Medulla oblongata (tissue), 1 donor: ENCODE data around the gene TEC.
"Not testable (repeated sequence)": the region's sequence is repeated elsewhere in the genome, so short reads cannot be mapped to it uniquely, and the experiment has no call there.

Source experiments
- DNase-seq: peaks from one replicate; pipeline ENCODE4 v3.0.0-alpha.2; 2015; ENCODE audit errors: extremely low spot score

Gene TEC

DNA sequence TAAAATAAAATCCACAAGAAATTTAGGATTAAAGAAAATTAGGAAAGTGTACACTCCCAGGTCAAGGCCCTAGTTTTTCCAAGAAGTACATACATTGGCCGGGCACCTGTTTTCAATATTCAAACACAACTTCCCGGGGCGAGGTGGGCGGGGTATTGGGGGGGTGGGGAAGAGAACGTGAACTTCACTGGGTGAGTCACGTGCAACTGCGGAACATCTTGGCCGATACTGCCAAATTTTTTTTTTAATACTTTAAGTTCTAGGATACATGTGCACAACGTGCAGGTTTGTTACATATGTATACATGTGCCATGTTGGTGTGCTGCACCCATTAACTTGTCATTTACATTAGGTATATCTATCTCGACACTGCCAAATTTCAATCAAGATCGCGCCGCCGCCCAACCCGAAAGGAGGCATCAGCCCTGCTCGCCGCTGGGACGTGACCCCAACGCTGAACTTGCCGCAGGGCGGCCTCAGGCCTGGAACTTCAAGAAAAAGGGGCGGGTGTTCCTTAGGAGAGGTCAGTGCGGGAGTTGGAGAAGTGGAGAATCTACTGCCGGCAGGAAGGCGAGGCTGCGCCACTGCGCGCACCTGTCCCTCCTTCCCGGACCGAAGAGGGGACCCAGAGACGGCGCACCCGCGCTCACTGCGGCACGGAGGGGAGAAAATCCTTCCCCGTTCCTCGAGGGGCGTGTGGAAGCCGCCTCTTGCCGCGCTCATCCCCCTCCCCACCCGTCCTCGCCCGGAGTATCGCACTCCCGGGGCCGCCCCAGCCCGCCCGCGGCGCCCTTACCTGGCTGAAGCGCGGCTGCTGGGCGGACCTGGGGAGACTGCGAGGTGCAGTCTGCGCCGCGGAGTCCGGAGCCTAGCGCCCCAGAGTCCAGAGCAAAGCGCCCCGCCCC, at the start of gene TEC:
Gene TEC (minus strand): TSS at position 883 of the 905 bp plus-strand sequence. CDS start 41,224 bp downstream, outside the sequence.
- no peak for DNase-seq

- peak; percentile 38 for DNase-seq
Observed at GRCh38 chr4:48315728-48316630, 46.3 kb upstream of the TEC start.

DNA sequence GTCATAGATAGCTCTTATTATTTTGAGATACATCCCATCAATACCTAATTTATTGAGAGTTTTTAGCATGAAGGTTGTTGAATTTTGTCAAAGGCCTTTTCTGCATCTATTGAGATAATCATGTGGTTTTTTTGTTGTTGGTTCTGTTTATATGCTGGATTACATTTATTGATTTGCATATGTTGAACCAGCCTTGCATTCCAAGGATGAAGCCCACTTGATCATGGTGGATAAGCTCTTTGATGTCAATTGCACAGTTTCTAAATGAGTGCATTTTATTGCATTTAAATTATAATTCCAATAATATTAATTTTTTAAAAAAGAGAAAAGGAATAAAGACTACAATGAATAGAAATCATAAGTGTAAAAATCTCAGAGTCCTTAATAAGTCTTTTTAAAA, 45.1 kb upstream of the TEC start:
- DNase-seq = not testable (repeated sequence)

GRCh38 chr4:48311896-48312295, 42.3 kb upstream of the TEC start:
- DNase-seq = no peak

DNA sequence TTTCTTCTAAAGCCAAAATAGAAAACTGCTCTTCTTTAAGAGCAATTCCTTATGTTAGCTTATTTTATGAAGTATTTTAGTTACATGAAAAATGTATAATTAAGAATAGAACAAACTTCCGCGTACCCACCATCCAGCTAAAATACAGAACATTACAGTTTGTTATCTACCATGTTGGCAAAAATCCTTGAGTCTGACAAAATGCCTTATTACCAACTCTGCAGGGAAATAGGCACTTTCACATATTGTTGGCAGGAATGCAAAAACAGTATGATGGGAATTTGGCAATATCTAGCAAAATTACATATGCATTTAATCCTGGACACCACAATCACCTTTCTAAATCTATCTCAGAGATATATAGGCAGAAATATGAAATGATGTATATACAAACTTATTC, 39.3 kb upstream of the TEC start:
- no peak for DNase-seq

- DNase-seq = no peak
Observed at GRCh38 chr4:48307528-48307927, 37.9 kb upstream of the TEC start.

- no peak for DNase-seq
Observed at GRCh38 chr4:48305508-48305907, 35.9 kb upstream of the TEC start.

DNA sequence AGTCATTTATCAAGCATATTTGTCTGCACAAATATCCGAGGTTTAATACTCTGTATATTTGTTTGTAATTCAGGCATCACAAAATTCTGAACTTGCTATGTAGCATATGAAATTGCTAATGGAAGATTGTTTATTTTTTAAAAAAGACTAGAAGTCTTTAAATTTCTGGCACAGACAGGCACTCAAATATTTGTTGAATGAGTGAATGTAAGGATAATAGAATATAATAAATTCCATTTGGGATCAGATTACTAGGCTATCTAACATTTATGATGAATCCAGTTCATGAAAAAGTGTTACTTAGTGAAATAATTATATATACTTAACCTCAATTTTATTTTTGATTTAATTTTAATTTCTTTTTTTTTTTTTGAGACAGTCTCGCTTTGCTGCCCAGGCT, 30.4 kb upstream of the TEC start:
- no peak for DNase-seq

GRCh38 chr4:48299560-48299959, 29.9 kb upstream of the TEC start:
- no peak for DNase-seq

DNA sequence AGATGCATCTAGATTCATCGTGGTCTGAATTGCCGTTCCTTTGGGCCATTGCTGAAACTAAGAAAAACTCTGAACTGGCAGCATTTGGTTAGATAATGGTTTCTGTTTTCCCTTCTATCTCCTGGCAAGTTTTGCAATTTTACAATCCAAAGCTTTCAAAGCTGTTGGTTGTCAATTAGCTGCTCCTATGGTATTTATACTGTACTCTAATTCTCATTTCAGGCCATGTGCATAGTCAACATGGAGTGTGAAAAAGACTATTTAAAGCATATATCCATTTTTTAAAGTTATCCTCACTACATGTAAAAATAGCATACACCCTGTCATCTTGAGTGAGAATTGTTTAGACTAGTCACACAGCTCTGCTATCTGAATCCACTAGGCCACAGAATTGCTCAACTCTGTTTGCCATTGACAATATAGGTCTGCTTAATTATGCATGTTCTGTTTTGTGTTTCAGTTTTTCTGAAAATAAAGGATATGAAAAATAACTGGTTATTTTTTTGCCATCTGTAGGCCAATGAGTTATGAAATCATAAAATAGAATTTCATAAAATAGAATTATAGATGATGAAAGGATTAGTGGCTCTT, 27.7 kb upstream of the TEC start:
- no peak for DNase-seq

DNA sequence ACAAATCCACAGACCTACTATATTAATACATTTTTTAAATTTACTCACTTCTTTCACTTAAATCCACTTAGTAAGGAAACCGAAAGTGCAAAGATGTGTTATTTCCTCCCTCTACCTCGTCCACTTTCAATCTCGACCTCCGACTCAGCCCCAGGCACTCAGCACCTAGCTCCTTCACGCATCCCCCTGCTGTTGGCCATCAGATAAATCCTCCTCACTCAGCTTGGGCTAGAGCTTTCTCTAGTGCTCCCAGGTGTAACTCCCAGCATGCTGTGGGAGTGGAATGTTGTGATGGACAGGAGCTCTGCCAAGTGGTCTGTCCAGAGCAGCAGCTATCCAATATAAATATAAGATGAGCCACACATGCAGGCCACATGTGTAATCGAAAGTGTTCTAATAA, 26.7 kb upstream of the TEC start:
- no peak for DNase-seq

- no peak for DNase-seq
Observed at GRCh38 chr4:48295116-48295515, 25.5 kb upstream of the TEC start.

DNA sequence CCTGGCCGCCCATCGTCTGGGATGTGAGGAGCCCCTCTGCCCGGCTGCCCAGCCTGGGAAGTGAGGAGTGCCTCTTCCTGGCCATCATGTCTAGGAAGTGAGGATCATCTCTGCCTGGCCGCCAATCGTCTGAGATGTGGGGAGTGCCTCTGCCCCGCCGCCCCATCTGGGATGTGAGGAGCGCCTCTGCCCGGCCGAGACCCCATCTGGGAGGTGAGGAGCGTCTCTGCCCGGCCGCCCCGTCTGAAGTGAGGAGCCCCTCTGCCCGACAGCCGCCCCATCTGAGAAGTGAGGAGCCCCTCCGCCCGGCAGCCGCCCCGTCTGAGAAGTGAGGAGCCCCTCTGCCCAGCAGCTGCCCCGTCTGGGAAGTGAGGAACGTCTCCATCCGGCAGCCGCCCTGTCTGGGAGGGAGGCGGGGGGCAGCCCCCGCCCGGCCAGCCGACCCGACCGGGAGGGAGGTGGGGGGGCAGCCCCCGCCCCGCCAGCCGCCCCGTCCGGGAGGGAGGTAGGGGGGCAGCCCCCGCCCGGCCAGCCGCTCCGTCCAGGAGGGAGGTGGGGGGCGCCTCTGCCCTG, 22.7 kb upstream of the TEC start:
- not testable (repeated sequence) for DNase-seq

DNA sequence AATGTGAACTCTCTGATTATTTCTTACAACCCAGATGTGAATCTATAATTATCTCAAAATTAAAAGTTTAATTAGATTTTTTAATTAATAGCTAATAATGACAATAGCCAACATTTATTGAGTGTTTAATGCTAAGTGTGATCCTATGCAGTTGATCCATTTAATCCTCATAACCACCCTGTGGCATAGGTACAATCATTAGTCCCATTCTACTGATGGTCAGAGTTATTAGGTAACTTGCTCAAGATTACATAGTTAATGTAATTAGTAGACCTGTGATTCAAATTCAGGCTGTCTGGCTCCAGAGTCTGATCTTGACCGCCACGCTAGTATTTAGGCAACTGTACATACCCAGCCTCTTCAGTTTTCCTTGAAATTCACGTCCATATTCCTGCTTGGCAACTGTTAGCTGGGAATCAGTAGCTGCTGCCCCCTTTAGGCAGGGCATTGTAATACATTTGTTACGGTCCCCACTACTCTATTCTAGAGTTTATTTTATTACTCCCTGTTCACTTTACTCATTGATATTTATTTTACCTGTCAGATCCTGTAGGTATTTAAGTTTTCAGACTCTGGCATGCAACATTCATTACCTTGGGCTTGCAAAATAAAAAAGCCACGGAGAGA, 20.6 kb upstream of the TEC start:
- DNase-seq = no peak

- not testable (repeated sequence) for DNase-seq
Observed at GRCh38 chr4:48286060-48286459, 16.4 kb upstream of the TEC start.

DNA sequence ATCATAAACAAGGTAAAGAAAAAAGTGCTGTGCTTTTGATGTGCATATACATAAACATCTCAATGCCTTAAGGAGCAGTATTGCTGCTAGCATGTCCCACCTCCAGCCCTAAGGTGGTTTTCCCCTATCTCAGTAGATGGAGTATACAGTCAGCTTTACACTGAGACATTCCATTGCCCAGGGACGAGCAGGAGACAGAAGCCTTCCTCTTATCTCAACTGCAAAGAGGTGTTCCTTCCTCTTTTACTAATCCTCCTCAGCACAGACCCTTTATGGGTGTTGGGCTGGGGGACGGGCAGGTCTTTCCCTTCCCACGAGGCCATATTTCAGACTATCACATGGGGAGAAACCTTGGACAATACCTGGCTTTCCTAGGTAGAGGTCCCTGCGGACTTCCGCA, 16.0 kb upstream of the TEC start:
- not testable (repeated sequence) for DNase-seq

DNA sequence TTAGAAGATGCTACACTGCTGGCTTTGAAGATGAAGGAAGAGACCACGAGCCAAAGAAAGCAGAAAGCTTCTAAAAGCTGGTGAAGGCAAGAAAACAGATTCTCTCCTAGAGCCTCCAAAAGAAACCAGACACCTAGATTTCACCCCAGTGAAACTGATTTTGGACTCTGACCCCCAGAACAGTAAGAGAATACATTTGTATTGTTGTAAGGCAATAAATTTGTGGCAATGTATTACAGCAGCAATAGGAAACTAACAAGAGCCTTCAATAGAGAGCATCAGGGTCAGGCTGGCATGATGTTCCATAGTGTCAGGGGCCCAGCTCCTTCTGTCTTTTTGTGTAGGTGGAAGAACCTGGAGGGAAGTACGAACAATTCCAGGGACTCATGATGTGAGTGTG, 6.0 kb upstream of the TEC start:
- no peak for DNase-seq

DNA sequence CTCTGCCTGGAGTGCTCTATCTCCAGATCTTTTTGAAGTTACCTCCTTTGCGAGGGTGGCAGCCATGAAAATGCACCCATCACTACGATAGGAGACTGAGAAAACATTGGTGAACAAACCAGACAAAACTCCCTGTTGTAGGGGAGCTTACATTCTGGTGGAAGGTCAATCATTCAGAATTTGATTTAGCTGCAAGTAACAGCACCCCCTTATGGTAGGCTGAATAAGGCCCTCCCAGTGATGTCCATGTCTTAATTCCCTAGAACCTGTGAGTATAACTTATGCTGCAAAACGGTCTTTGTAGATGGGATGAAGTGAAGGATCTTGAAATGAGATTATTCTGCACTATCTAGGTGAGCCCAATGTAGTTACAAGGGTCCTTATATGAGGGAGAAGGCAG, 5.6 kb upstream of the TEC start:
- no peak for DNase-seq

DNA sequence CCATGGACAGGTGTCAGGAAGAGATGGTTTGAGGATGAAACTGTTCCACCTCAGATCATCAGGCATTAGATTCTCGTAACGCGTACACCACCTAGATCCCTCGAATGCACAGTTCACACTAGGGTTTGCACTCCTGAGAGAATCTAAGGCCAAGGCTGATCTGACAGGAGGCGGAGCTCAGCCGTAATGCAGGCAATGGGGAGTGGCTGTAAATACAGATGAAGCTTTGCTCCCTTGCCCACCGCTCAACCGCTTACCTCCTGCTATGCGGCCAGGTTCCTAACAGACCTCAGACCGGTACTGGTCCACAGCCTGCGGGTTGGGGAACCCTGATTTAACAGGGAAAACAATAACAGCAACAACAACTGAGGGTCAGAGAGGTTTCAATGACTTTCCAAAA, 2.0 kb upstream of the TEC start:
- DNase-seq = no peak

GRCh38 chr4:48270951-48271473, 1.4 kb upstream of the TEC start:
- DNase-seq = no peak

- no peak for DNase-seq
Observed at GRCh38 chr4:48270523-48270897, 872 bp upstream of the TEC start.
